ENCODE results near the gene HERPUD2.
A peak's percentile ranks its signal among the peaks of the same experiment; 100 is the strongest.
"Not testable (repeated sequence)": the region's sequence is repeated elsewhere in the genome, so short reads cannot be mapped to it uniquely, and the experiment has no call there.

The HERPUD2 gene

GRCh38 chr7:35714407-35714806 is 19.5 kb upstream of the HERPUD2 start:
- DNase-seq, result no peak
- ATAC-seq, result no peak

- DNase-seq, result no peak
- ATAC-seq, result no peak
Measured at GRCh38 chr7:35712563-35713226, 17.8 kb upstream of the HERPUD2 start.

- ATAC-seq (no peak), DNase-seq (no peak)
Measured at GRCh38 chr7:35707422-35707821, 12.5 kb upstream of the HERPUD2 start.

- no peak for DNase-seq
- no peak for ATAC-seq
Measured at GRCh38 chr7:35705932-35706461, 11.1 kb upstream of the HERPUD2 start.

- DNase-seq (no peak), ATAC-seq (no peak)
Measured at GRCh38 chr7:35704261-35704660, 9.3 kb upstream of the HERPUD2 start.

- DNase-seq, result no peak
- no peak for ATAC-seq
Measured at GRCh38 chr7:35702541-35702940, 7.6 kb upstream of the HERPUD2 start.

GRCh38 chr7:35701287-35701900 is 6.5 kb upstream of the HERPUD2 start:
- no peak for ATAC-seq
- DNase-seq, result no peak

- DNase-seq (no peak), ATAC-seq (no peak)
Measured at GRCh38 chr7:35700865-35701264, 5.9 kb upstream of the HERPUD2 start.

GRCh38 chr7:35700333-35700732 is 5.4 kb upstream of the HERPUD2 start:
- ATAC-seq (peak; percentile 85), DNase-seq (no peak)

GRCh38 chr7:35699796-35700305 is 4.9 kb upstream of the HERPUD2 start:
- ATAC-seq (no peak), DNase-seq (no peak)

- not testable (repeated sequence) for DNase-seq, ATAC-seq
Measured at GRCh38 chr7:35698382-35698781, 3.4 kb upstream of the HERPUD2 start.

- ATAC-seq (no peak), DNase-seq (no peak)
Measured at GRCh38 chr7:35697414-35698175, 2.7 kb upstream of the HERPUD2 start.

- ATAC-seq (no peak), DNase-seq (no peak)
Measured at GRCh38 chr7:35695987-35696386, 1.1 kb upstream of the HERPUD2 start.

GRCh38 chr7:35695473-35695850 is 527 bp upstream of the HERPUD2 start:
- DNase-seq (peak; percentile 37), ATAC-seq (peak; percentile 33)

GRCh38 chr7:35694161-35694783 is 663 bp downstream of the HERPUD2 start:
- ATAC-seq, result peak; percentile 5
- peak; percentile 39 for DNase-seq

- ATAC-seq (peak; percentile 33), DNase-seq (peak; percentile 37)
Measured at GRCh38 chr7:35691827-35692307, 3.1 kb downstream of the HERPUD2 start.

- ATAC-seq (no peak), DNase-seq (no peak)
Measured at GRCh38 chr7:35691366-35691765, 3.6 kb downstream of the HERPUD2 start.

GRCh38 chr7:35690614-35691013 is 4.3 kb downstream of the HERPUD2 start:
- ATAC-seq, DNase-seq: not testable (repeated sequence)

- ATAC-seq (no peak), DNase-seq (no peak)
Measured at GRCh38 chr7:35685781-35686180, 9.2 kb downstream of the HERPUD2 start.

GRCh38 chr7:35681231-35682029 is 13.5 kb downstream of the HERPUD2 start:
- ATAC-seq, result peak; percentile 63
- no peak for DNase-seq

- peak; percentile 56 for ATAC-seq
- no peak for DNase-seq
Measured at GRCh38 chr7:35680403-35681013, 14.4 kb downstream of the HERPUD2 start.

Measured in stimulated activated naive CD8-positive, alpha-beta T cell treated with anti-CD3 and anti-CD28 coated beads, Interleukin-15, Interleukin-2, amounts not matched to agents 100 U/mL and 50 U/mL, for 24 hours (primary cell).